Naive B cell (primary cell): ENCODE measurements around the gene KRT6C. TPM values are rescaled to one million over a fixed set of nuclear protein-coding genes. Genes with fewer than 3 reads are reported as not detected.

Source experiments
- ATAC-seq, 2 donors: fragments of 150-1000 bp; cut with Tn5 transposase; 2 replicates each; pipeline ENCODE4 v1.10.0; 2021; ENCODE audit warnings: low read depth in 2 of 2, mild to moderate bottlenecking in 2 of 2, moderate library complexity in 2 of 2
- DNase-seq: peaks from one replicate; pipeline ENCODE4 v3.0.0; 2022
- H3K27ac Mint-ChIP-seq, 6 donors: one replicate each; pipeline ENCODE4 v1.8.0; 2020 to 2022; ENCODE audit warnings: mild to moderate bottlenecking in 6 of 6, mixed read lengths in 6 of 6, moderate library complexity in 5 of 6, inconsistent platforms in 2 of 6
- H3K27me3 Mint-ChIP-seq, 3 donors: one replicate each; pipeline ENCODE4 v1.8.0; 2021 to 2022; ENCODE audit warnings: mixed read lengths in 3 of 3, mild to moderate bottlenecking in 1 of 3
- H3K36me3 Mint-ChIP-seq, 2 donors: one replicate each; pipeline ENCODE4 v1.8.0; 2020 to 2022; ENCODE audit warnings: mixed read lengths in 2 of 2, inconsistent platforms in 1 of 2, mild to moderate bottlenecking in 1 of 2
- H3K4me1 Mint-ChIP-seq, 3 donors: one replicate each; pipeline ENCODE4 v1.8.0; 2020 to 2022; ENCODE audit warnings: mixed read lengths in 3 of 3, inconsistent platforms in 1 of 3, mild to moderate bottlenecking in 1 of 3, moderate library complexity in 1 of 3
- H3K4me3 Mint-ChIP-seq, 8 donors: one replicate each; pipeline ENCODE4 v1.8.0; 2020 to 2022; ENCODE audit warnings: mild to moderate bottlenecking in 8 of 8, mixed read lengths in 8 of 8, moderate library complexity in 8 of 8, inconsistent platforms in 2 of 8
- H3K9me3 Mint-ChIP-seq, 7 donors: one replicate each; pipeline ENCODE4 v1.8.0; 2020 to 2022; ENCODE audit warnings: mixed read lengths in 7 of 7, mild to moderate bottlenecking in 5 of 7, inconsistent platforms in 2 of 7, moderate library complexity in 1 of 7
- polyA plus RNA-seq, 6 donors: library from polyadenylated mRNA; unstranded; fragments of 300-500 nt; fragmentation: Illumina TruSeq; gene quantifications; one replicate each; pipeline ENCODE4 v1.2.3, GENCODE V29; 2021; ENCODE audit warnings: low read depth in 6 of 6

Gene KRT6C
- polyA plus RNA-seq, 6 donors from 2014 or later, result not detected

GRCh38 chr12:52433501-52434080 lies 40.0 kb downstream of the KRT6C start:
- Mint-ChIP-seq H3K4me3 (no peak overlapping the region), H3K27ac (no peak overlapping the region), H3K27me3 (peaks cover 21 to 38% (median 27%) of the 10 kb centered on the region in 3 donors), H3K36me3 (no peaks in the 10 kb centered on the region), H3K9me3 (peaks cover 0 to 2% (median 0%) of the 10 kb centered on the region in 7 donors), H3K4me1 (no peaks in the 10 kb centered on the region)
- ATAC-seq, result no peak
- DNase-seq, result no peak

GRCh38 chr12:52432559-52433207 lies 40.9 kb downstream of the KRT6C start:
- Mint-ChIP-seq H3K27me3 (peaks cover 25 to 38% (median 32%) of the 10 kb centered on the region in 3 donors), H3K4me1 (no peaks in the 10 kb centered on the region)

GRCh38 chr12:52428121-52428520 lies 45.5 kb downstream of the KRT6C start:
- no peak for ATAC-seq
- H3K27ac Mint-ChIP-seq, result peak overlapping the region in 1 of 6 donors; percentile 10
- peaks cover 22 to 41% (median 29%) of the 10 kb centered on the region in 3 donors for H3K27me3 Mint-ChIP-seq
- H3K9me3 Mint-ChIP-seq, result peaks cover 0 to 2% (median 0%) of the 10 kb centered on the region in 7 donors
- no peaks in the 10 kb centered on the region for H3K36me3 Mint-ChIP-seq
- no peak overlapping the region for H3K4me3 Mint-ChIP-seq
- DNase-seq, result no peak
- H3K4me1 Mint-ChIP-seq, result no peaks in the 10 kb centered on the region

More at GRCh38 chr12:52432559-52433207, 40.9 kb downstream of the KRT6C start:
- Mint-ChIP-seq H3K4me3 (no peak overlapping the region), H3K27ac (no peak overlapping the region), H3K36me3 (no peaks in the 10 kb centered on the region), H3K9me3 (peaks cover 0 to 2% (median 0%) of the 10 kb centered on the region in 7 donors)
- DNase-seq, result no peak
- no peak for ATAC-seq

DNA sequence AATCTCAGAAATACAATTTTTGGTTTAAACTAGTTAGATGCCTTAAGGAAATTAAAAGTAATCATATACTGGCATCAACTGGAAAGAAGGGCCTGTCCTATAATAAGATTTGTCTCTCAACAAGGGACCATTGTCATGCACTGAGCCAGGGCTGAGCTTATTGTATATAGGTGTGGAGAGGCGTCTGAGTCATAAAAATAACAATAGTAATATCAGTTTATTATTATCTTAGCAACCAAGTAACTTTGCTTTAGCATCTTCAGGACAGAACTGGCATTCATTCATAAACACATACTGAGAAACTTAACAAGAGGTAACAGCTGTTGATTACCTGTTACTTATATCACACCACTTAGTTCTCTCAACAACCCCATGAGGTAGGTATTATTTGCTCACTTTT lies 46.5 kb downstream of the KRT6C start:
- no peaks in the 10 kb centered on the region for H3K36me3 Mint-ChIP-seq
- no peak overlapping the region for H3K4me3 Mint-ChIP-seq
- no peak for ATAC-seq
- H3K4me1 Mint-ChIP-seq, result no peaks in the 10 kb centered on the region
- peaks cover 22 to 47% (median 39%) of the 10 kb centered on the region in 3 donors for H3K27me3 Mint-ChIP-seq
- H3K9me3 Mint-ChIP-seq, result peaks cover 0 to 2% (median 0%) of the 10 kb centered on the region in 7 donors
- no peak overlapping the region for H3K27ac Mint-ChIP-seq
- DNase-seq, result no peak

- no peak overlapping the region for H3K4me3 Mint-ChIP-seq
- peaks cover 22 to 57% (median 49%) of the 10 kb centered on the region in 3 donors for H3K27me3 Mint-ChIP-seq
- no peaks in the 10 kb centered on the region for H3K4me1 Mint-ChIP-seq
- DNase-seq, result no peak
- ATAC-seq, result no peak
- peaks cover 0 to 2% (median 0%) of the 10 kb centered on the region in 7 donors for H3K9me3 Mint-ChIP-seq
- no peaks in the 10 kb centered on the region for H3K36me3 Mint-ChIP-seq
- H3K27ac Mint-ChIP-seq, result no peak overlapping the region
Observed at GRCh38 chr12:52426034-52426433, 47.6 kb downstream of the KRT6C start.

GRCh38 chr12:52425466-52425865 lies 48.1 kb downstream of the KRT6C start:
- Mint-ChIP-seq H3K36me3 (no peaks in the 10 kb centered on the region), H3K27ac (no peak overlapping the region), H3K4me3 (no peak overlapping the region), H3K4me1 (no peaks in the 10 kb centered on the region), H3K27me3 (peaks cover 22 to 57% (median 49%) of the 10 kb centered on the region in 3 donors), H3K9me3 (peaks cover 0 to 2% (median 0%) of the 10 kb centered on the region in 7 donors)
- ATAC-seq, result no peak
- no peak for DNase-seq

DNA sequence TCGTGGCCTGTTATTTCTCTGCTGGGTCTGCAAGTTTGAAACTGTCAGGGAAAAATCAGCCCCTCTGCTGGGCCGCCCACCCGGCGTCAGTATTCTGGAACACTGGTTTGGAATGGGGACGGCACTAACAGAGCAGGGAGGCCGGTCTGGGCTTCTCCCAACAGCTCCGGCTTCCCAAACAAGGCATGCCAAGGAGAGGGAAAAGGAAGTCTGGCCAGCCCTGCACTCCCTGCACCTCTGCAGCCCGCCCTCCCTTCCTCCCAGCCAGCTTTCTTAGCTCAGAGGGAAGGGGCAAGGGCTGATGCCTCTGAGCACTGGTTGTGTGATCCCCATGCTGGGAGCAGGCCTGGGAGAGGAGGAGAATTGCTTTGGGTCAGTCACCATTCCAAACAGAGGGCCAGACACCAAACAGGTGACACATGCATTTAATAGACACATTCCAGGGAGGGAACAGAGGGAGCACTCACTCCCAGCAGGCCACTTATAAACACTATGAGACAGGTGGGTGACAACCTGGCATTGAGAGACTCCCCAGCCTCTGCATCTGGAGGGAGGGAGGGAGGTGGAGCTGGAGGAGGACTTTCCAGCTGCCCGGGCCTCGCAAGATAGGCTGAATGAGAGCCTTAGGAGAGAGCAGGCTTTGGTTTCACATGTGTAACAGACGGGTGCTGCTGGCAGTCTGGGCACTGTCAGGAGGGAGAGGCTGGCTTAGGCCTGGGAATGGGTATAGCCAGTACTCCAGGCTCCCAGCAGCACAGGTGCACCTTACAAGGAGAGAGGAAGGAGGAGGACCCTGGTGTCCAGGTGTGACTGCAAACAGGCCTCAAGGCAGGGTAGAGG lies 49.7 kb downstream of the KRT6C start:
- Mint-ChIP-seq H3K27ac (no peak overlapping the region), H3K4me1 (no peaks in the 10 kb centered on the region), H3K27me3 (peaks cover 12 to 58% (median 56%) of the 10 kb centered on the region in 3 donors), H3K9me3 (no peaks in the 10 kb centered on the region), H3K36me3 (no peaks in the 10 kb centered on the region), H3K4me3 (no peak overlapping the region)
- no peak for ATAC-seq
- DNase-seq, result no peak

- DNase-seq (no peak), ATAC-seq (no peak)
- Mint-ChIP-seq H3K4me1 (no peaks in the 10 kb centered on the region), H3K27me3 (peaks cover 4 to 50% (median 50%) of the 10 kb centered on the region in 3 donors), H3K36me3 (no peaks in the 10 kb centered on the region), H3K9me3 (no peaks in the 10 kb centered on the region), H3K4me3 (no peak overlapping the region), H3K27ac (no peak overlapping the region)
Observed at GRCh38 chr12:52423035-52423434, 50.6 kb downstream of the KRT6C start.

- no peak for DNase-seq
- Mint-ChIP-seq H3K4me3 (no peak overlapping the region), H3K27me3 (peaks cover 15 to 66% (median 52%) of the 10 kb centered on the region in 3 donors), H3K4me1 (no peaks in the 10 kb centered on the region), H3K27ac (no peak overlapping the region), H3K9me3 (no peaks in the 10 kb centered on the region), H3K36me3 (no peaks in the 10 kb centered on the region)
- ATAC-seq, result no peak
Observed at GRCh38 chr12:52419656-52420055, 53.9 kb downstream of the KRT6C start.

GRCh38 chr12:52418576-52419110 lies 55.0 kb downstream of the KRT6C start:
- Mint-ChIP-seq H3K27ac (no peak overlapping the region), H3K27me3 (peaks cover 15 to 61% (median 45%) of the 10 kb centered on the region in 3 donors), H3K4me3 (no peak overlapping the region), H3K4me1 (no peaks in the 10 kb centered on the region), H3K36me3 (no peaks in the 10 kb centered on the region), H3K9me3 (no peaks in the 10 kb centered on the region)
- ATAC-seq, result no peak
- DNase-seq, result no peak

Other genes with a start within 250 kb of the KRT6C start
- gene KRT7, start 240.6 kb downstream of the KRT6C start, polyA plus RNA-seq, result not detected
- gene KRT86, start 199.2 kb downstream of the KRT6C start, polyA plus RNA-seq, result not detected
- not detected for gene KRT81, start 182.3 kb downstream of the KRT6C start, polyA plus RNA-seq
- not detected for gene KRT83, start 152.4 kb downstream of the KRT6C start, polyA plus RNA-seq
- gene KRT85, start 106.3 kb downstream of the KRT6C start, polyA plus RNA-seq, result not detected
- not detected for gene KRT84, start 88.2 kb downstream of the KRT6C start, polyA plus RNA-seq
- not detected for gene KRT82, start 67.5 kb downstream of the KRT6C start, polyA plus RNA-seq
- not detected for gene KRT75, start 39.4 kb downstream of the KRT6C start, polyA plus RNA-seq
- gene KRT6B, start 21.7 kb downstream of the KRT6C start, polyA plus RNA-seq, result not detected
- not detected for gene KRT6A, start 19.5 kb upstream of the KRT6C start, polyA plus RNA-seq
- not detected for gene KRT5, start 46.6 kb upstream of the KRT6C start, polyA plus RNA-seq
- gene KRT71, start 79.3 kb upstream of the KRT6C start, polyA plus RNA-seq, result not detected
- gene KRT74, start 100.0 kb upstream of the KRT6C start, polyA plus RNA-seq, result not detected
- not detected for gene KRT72, start 127.7 kb upstream of the KRT6C start, polyA plus RNA-seq
- gene KRT73, start 144.8 kb upstream of the KRT6C start, polyA plus RNA-seq, result not detected
- not detected for gene KRT2, start 178.4 kb upstream of the KRT6C start, polyA plus RNA-seq
- under 1 TPM in 1 of 6 donors, not detected in 5; 0.44 TPM for gene KRT1, start 206.6 kb upstream of the KRT6C start, polyA plus RNA-seq
- not detected for gene KRT77, start 229.7 kb upstream of the KRT6C start, polyA plus RNA-seq